HG03025 (cell line): ENCODE results near the gene RBM25.
"Not testable (repeated sequence)": the region's sequence is repeated elsewhere in the genome, so short reads cannot be mapped to it uniquely, and the experiment has no call there.

ENCODE experiments used
- ATAC-seq: cut with Tn5 transposase; IDR thresholded peaks from one replicate; pipeline ENCODE4 v1.9.1; 2021; ENCODE audit warnings: mild to moderate bottlenecking, moderate library complexity; ENCODE audit not compliant: unreplicated experiment, low FRiP score

RBM25 gene

GRCh38 chr14:73167727-73168126 lies 109.4 kb downstream of the RBM25 start:
- ATAC-seq: no peak

- ATAC-seq: no peak
These were observed 109.9 kb downstream of the RBM25 start for GRCh38 chr14:73168274-73168673.

DNA sequence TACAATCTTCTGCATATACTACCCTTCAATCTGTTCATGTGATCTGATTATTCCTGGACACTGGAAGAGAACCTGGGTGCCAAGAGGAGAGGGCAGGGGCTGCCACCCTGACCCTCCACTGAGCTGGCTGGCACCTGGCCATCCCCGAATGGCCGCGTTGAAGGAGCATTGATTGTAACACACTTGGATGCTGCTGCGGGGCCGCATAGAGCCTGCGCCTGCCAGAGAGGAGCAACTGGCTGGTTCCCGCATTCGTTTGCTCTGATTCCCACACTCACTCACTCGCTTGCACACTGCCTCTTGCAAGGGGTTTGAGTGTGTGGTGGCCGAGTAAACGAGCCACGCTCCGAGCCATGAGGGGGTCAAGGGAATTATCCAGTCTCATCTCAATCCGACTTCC lies 110.4 kb downstream of the RBM25 start:
- no peak for ATAC-seq

DNA sequence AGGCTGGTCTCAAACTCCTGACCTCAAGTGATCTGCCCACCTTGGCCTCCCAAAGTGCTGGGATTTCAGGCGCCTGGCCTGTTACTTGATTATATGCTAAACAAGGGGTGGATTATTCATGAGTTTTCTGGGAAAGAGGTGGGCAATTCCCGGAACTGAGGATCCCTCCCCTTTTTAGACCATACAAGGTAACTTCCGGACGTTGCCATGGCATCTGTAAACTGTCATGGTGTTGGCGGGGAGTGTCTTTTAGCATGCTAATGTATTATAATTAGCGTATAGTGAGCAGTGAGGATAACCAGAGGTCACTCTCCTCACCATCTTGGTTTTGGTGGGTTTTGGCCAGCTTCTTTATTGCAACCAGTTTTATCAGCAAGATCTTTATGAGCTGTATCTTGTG lies 111.5 kb downstream of the RBM25 start:
- ATAC-seq: not testable (repeated sequence)

DNA sequence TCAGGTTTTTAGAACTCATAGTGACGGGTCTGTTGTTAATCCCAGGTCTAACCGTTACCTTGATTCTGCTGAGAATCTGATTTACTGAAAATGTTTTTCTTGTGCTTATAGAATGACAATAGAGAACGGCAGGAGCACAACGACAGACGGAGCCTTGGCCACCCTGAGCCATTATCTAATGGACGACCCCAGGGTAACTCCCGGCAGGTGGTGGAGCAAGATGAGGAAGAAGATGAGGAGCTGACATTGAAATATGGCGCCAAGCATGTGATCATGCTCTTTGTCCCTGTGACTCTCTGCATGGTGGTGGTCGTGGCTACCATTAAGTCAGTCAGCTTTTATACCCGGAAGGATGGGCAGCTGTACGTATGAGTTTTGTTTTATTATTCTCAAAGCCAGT lies 112.4 kb downstream of the RBM25 start:
- no peak for ATAC-seq

DNA sequence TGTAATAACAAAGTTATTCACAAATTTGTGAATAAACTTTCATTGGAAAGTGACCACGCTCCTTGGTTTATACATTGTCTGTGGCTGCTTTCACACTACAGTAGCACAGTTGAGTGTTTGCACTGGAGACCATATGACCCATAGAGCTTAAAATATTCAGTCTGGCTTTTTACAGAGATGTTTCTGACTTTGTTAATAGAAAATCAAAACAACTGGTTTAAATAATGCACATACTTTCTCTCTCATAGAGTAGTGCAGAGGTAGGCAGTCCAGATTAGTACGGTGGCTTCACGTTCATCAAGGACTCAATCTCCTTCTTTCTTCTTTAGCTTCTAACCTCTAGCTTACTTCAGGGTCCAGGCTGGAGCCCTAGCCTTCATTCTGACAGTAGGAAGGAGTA lies 114.2 kb downstream of the RBM25 start:
- no peak for ATAC-seq

- ATAC-seq: no peak
These were observed 114.9 kb downstream of the RBM25 start for GRCh38 chr14:73173092-73173735.
